Neural cell (in vitro differentiated cells): ENCODE results near the gene NUDCD3.

Experiments
- CTCF ChIP-seq: fragments of 450-650 bp; IDR thresholded peaks from 2 replicates; pipeline ENCODE4 v1.5.1; 2014; ENCODE audit warnings: antibody characterized with exemption, mild to moderate bottlenecking, moderate library complexity; ENCODE audit not compliant: poor library complexity, severe bottlenecking
- RAD21 ChIP-seq: fragments of 450-650 bp; conservative IDR thresholded peaks from 2 replicates; pipeline ENCODE4 v1.6.1; 2014; ENCODE audit warnings: antibody characterized with exemption, mild to moderate bottlenecking, moderate library complexity
- TAF1 ChIP-seq: IDR thresholded peaks from 2 replicates; pipeline ENCODE4 v1.6.1; 2012; ENCODE audit warnings: low read depth

GRCh38 chr7:44440577-44441078 is 49.8 kb downstream of the NUDCD3 start:
- TF ChIP-seq CTCF = no peak
- TF ChIP-seq TAF1 = no peak
- no peak for TF ChIP-seq RAD21
